HG03521 (cell line): ENCODE measurements around the gene PLA2G4D.

Source experiments
- ATAC-seq: cut with Tn5 transposase; IDR thresholded peaks from one replicate; pipeline ENCODE4 v1.9.1; 2021; ENCODE audit warnings: mild to moderate bottlenecking, moderate library complexity; ENCODE audit not compliant: unreplicated experiment

PLA2G4D gene

DNA sequence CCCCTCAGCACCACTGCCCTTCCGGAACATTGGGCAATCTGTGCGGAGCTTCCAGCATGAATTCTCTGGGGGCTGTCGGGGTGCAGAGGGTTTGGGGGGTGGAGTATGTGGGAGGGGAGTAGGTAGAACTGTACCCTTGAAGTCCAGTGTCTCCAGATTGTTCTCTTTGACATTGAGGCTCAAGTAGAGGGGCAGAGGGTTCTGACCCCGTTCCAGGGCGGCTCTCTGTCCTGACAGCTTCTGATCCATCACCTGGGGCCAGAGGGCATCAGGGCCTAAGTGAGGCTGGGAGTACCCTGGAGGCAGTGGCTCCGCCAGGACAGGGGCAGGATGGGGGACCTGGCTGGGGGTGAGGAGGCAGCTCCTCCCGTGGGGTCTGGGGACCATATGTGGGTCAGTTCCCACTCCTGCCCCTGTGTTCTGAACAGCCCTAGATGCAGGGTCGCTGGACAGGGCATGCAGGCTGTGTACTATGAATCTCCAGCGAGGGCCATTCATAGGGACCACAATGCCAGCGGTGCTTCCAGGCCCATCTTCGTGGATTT, 22.1 kb downstream of the PLA2G4D start:
- no peak for ATAC-seq

GRCh38 chr15:42071717-42072116, 22.6 kb downstream of the PLA2G4D start:
- ATAC-seq = no peak

GRCh38 chr15:42070976-42071350, 23.4 kb downstream of the PLA2G4D start:
- ATAC-seq = no peak

GRCh38 chr15:42070279-42070975, 23.9 kb downstream of the PLA2G4D start:
- no peak for ATAC-seq

- no peak for ATAC-seq
These were observed 24.7 kb downstream of the PLA2G4D start for GRCh38 chr15:42069496-42070278.

DNA sequence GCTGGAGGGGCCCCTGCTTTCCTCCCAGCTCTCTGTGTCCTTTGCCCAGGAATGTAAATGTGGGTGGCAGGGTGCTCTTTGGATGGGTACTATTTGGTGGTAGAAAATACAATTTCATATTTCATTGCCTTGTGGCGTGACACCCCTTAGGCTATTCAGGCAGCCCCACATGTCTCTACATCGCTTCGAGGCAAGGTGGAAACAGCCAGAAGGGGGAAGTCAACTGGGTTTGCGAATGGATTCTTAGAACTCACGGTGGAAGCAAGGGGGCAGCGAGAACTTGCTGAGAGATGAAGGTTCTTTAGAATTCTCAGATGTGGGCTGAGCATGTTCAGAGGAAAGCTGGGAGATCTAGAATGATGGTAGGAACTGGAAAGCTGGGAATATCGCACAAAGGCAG, 25.3 kb downstream of the PLA2G4D start:
- no peak for ATAC-seq

DNA sequence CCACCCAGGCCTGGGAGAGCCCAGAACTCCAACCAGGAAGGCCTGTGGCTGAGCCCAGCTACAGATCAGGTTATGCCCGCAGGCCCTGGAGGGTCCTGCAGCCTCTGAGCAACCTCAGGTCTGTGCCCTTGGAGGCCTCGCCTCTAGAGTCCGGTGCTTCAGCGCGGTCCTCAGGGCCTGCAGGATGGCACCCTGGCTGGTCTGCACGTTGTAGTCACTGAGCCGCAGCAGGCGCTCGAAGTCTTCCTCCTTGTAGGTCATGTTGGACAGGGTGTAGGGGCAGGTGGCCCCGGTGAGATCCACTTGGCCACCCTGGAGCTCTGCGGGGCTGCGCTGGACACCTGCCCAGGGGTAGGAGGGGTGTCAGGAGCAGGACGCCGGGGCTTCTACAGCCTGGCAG, 25.8 kb downstream of the PLA2G4D start:
- ATAC-seq = no peak

- no peak for ATAC-seq
These were observed 27.5 kb downstream of the PLA2G4D start for GRCh38 chr15:42066764-42067415.

DNA sequence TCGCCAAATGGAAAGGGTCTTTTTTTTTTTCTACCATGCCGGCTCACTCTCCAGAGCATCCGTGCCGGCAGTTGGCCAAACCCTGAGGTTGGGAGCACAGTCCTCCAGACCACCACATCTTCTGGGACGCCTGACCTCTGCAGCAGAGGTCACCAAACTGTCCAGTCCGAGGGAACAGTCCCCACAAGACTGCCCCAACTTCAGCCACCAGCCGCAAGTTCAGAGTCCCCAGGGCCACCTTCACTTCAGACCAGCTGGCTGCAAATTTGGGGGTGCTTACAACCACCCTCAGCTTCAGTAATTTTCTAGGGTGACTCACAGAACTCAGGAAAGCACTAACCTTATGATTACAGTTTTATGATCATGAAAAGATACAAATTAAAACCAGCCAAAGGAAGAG, 28.9 kb downstream of the PLA2G4D start:
- ATAC-seq = no peak

- no peak for ATAC-seq
These were observed 29.3 kb downstream of the PLA2G4D start for GRCh38 chr15:42065033-42065432.

GRCh38 chr15:42064271-42064670, 30.1 kb downstream of the PLA2G4D start:
- no peak for ATAC-seq

DNA sequence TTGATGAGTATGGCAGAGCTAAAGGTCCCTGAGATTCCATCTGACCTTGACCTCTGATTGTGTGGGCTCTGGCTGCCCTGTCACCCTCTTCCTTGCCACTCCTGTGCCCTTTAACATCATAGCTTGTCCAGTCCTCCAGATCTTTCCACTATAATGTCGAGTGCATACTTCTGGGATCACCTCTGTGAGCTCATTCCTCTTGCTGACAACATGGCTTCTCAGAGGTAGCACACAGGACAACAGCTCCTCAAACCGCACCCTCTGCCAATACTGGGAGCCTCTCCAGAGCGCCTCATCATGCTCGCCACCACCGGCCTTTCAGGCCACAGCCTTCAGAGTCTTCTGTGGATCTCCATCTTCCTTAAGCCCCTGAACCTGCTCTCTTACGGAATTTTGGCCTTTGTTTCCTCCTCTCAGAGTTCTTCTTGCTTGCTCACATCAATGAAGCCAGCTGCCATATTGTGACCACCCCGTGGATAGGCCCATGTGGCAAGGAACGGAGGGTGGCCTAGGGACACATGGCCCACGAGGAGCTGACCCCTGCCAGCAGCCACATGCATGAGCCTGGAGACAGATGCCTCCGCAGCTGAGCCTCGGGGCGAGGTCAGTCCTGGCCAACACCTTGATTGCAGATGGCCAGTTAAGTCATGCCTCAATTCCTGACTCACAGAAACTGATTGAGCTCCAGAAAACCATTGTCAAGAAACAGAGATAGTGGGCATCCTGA, 31.1 kb downstream of the PLA2G4D start:
- no peak for ATAC-seq

DNA sequence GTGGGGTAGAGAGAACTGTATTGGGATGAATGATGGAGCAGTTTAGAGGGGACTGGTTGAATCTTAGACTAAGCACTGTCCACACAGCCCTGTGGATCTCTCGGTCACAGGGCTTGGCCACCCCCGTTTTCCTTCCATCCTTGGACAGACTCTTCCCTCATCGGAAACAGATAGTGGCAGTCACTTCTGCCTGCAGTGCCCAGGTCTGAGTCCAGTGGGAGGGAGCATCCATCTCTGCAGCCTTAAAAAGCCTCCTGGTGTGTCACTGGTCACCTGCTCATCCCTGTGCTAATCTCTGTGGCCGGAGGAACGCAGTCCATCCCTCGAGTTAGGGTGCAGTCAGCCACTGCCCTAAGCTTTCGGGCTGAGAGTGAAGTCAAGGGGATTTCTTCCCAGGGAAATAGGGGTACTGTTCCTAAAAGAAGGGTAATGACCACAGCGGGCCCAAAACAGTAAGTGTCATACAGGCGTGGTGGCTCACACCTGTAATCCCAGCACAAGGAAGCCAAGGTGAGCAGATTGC, 32.0 kb downstream of the PLA2G4D start:
- ATAC-seq = no peak

- ATAC-seq = no peak
These were observed 33.6 kb downstream of the PLA2G4D start for GRCh38 chr15:42060797-42061196.

DNA sequence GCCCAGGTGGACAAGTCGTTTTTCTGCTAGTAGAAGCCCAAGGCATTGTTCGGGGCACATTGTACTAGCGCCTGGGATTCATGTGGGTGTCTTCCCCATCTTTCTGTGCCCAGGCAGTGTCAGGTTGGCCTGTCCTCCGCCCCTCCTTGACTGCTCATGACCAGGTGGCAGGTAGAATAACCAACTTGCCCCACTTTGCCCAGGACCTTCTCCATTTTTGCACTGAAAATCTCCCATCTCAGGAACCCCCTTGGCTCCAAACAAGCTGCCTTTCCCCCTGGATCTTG, 33.9 kb downstream of the PLA2G4D start:
- ATAC-seq = no peak

GRCh38 chr15:42059661-42060476, 34.5 kb downstream of the PLA2G4D start:
- no peak for ATAC-seq

DNA sequence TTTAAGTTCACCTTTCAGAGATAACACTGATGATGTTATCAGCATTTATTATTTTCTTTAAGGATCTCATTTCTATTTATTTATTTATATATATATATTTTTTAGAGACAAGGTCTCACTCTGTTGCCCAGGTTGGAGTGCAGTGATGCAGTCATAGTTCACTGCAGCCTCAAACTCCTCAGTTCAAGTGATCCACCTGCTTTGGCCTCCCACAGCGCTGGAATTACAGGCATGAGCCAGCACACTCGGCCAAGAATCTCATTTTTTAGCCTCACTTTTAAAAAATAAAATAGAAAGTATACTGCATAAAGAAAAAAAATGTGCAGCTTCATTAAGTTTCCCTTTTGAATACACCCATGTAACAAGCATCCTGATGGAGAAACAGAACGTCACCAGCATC, 35.6 kb downstream of the PLA2G4D start:
- no peak for ATAC-seq

DNA sequence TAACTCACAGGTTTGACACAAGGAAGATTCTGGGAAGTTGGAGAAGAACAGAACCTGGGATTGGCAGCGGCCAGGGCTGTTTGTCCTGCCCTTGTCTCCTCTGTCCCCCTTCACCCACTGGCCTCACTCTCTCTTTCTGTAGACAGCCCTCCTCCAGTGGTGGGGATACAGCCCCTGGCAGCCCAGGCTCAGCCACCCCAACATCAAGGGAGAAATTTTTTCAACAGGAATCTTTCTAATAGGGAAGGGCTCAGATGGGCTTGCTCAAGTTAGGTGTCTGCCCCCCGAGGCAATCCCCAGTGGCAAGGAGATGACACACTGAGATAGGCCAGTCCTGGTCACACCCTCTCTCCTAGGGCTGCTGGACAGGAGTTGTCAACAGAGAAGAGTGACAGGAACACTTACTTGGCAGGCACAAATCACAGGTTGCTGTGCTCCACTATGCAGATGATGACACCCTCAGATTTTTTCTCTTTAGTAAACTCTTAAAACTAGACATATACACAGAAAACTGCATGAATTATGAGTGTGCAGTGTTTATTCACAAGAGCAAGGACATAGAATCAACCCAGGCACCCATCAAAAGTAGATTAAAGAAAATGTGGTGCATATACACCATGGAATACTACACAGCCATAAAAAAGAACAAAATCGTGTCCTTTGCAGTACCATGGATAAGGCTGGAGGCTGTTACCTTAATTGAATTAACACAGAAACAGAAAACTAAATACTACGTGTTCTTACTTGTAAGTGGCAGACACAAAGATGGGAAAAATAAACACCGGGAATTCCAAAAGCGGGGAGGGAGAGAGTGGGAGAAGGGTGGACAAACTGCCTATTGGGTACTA, 36.3 kb downstream of the PLA2G4D start:
- no peak for ATAC-seq
